Erythroblast (primary cell): ENCODE data around the gene ACOX1.

Experiments used
- GATA1 ChIP-seq: IDR thresholded peaks from 2 replicates; pipeline ENCODE4 v1.6.1; 2011; ENCODE audit warnings: low read depth, mild to moderate bottlenecking, control low read depth, low read length, moderate library complexity
- POLR2A ChIP-seq: IDR thresholded peaks from 2 replicates; pipeline ENCODE4 v1.6.1; 2011; ENCODE audit warnings: mild to moderate bottlenecking, low read length

- TF ChIP-seq POLR2A, result peak; percentile 88
- TF ChIP-seq GATA1, result no peak
Measured at GRCh38 chr17:75978938-75979704, at the start of gene ACOX1, which contains the start of gene TEN1.
